Stimulated activated CD4-positive, alpha-beta T cell treated with anti-CD3 and anti-CD28 coated beads, Interleukin-15, amount 100 ng/mL, for 1 hour (primary cell): ENCODE data around the gene MID1.

Experiments
- DNase-seq, 2 donors: peaks; one replicate each; pipeline ENCODE4 v3.0.0-alpha.2; 2020; ENCODE audit warnings: low read depth in 1 of 2, low spot score in 1 of 2

Gene MID1

GRCh38 chrX:10577853-10578252 is 42.5 kb downstream of the MID1 start:
- DNase-seq: no peak

- DNase-seq: no peak
Measured at GRCh38 chrX:10576777-10577447, 43.5 kb downstream of the MID1 start.

- DNase-seq: no peak
Measured at GRCh38 chrX:10576186-10576585, 44.2 kb downstream of the MID1 start.

- DNase-seq: no peak
Measured at GRCh38 chrX:10574663-10575062, 45.7 kb downstream of the MID1 start.

- no peak for DNase-seq
Measured at GRCh38 chrX:10571260-10571659, 49.1 kb downstream of the MID1 start.

GRCh38 chrX:10570601-10571000 is 49.8 kb downstream of the MID1 start:
- no peak for DNase-seq

- no peak for DNase-seq
Measured at GRCh38 chrX:10569946-10570345, 50.4 kb downstream of the MID1 start.

GRCh38 chrX:10568428-10568827 is 52.0 kb downstream of the MID1 start:
- DNase-seq: no peak

GRCh38 chrX:10567136-10567535 is 53.2 kb downstream of the MID1 start:
- DNase-seq: no peak

- DNase-seq: no peak
Measured at GRCh38 chrX:10566716-10567097, 53.7 kb downstream of the MID1 start.

GRCh38 chrX:10564484-10564883 is 55.9 kb downstream of the MID1 start:
- DNase-seq: no peak

GRCh38 chrX:10557166-10557565 is 63.2 kb downstream of the MID1 start:
- DNase-seq: no peak

- DNase-seq: no peak
Measured at GRCh38 chrX:10556405-10556804, 64.0 kb downstream of the MID1 start.

GRCh38 chrX:10555846-10556245 is 64.5 kb downstream of the MID1 start:
- no peak for DNase-seq

- no peak for DNase-seq
Measured at GRCh38 chrX:10554612-10555270, 65.6 kb downstream of the MID1 start.

- DNase-seq: no peak
Measured at GRCh38 chrX:10549280-10549679, 71.1 kb downstream of the MID1 start.

GRCh38 chrX:10548688-10549087 is 71.7 kb downstream of the MID1 start:
- no peak for DNase-seq

- no peak for DNase-seq
Measured at GRCh38 chrX:10545882-10546281, 74.5 kb downstream of the MID1 start.

- no peak for DNase-seq
Measured at GRCh38 chrX:10542586-10542985, 77.8 kb downstream of the MID1 start.

- no peak for DNase-seq
Measured at GRCh38 chrX:10538831-10539230, 81.6 kb downstream of the MID1 start.

GRCh38 chrX:10537308-10537707 is 83.1 kb downstream of the MID1 start:
- no peak for DNase-seq

GRCh38 chrX:10536744-10537143 is 83.6 kb downstream of the MID1 start:
- DNase-seq: no peak

- DNase-seq: no peak
Measured at GRCh38 chrX:10534611-10535010, 85.8 kb downstream of the MID1 start.
